Mesendoderm (in vitro differentiated cells): ENCODE data around the gene OR10A6.
A peak's percentile ranks its signal among the peaks of the same experiment; 100 is the strongest.

Experiments
- DNase-seq: peaks from one replicate; pipeline ENCODE4 v3.0.0; 2013
- H2AK5ac ChIP-seq: 2 replicates; pipeline ENCODE4 v1.6.1; 2013; ENCODE audit warnings: low read length, inconsistent platforms
- H2BK120ac ChIP-seq: 2 replicates; pipeline ENCODE4 v1.6.1; 2013; ENCODE audit warnings: low read depth, mild to moderate bottlenecking, low read length, moderate library complexity, mixed read lengths
- H2BK15ac ChIP-seq: replicated peaks from 2 replicates; pipeline ENCODE4 v1.6.1; 2013; ENCODE audit warnings: low read depth, mild to moderate bottlenecking, moderate library complexity
- H2BK5ac ChIP-seq: 2 replicates; pipeline ENCODE4 v1.6.1; 2013; ENCODE audit warnings: low read length, inconsistent platforms
- H3K18ac ChIP-seq: 2 replicates; pipeline ENCODE4 v1.6.1; 2013; ENCODE audit warnings: mild to moderate bottlenecking, low read length, mixed read lengths
- H3K23ac ChIP-seq: one replicate; pipeline ENCODE4 v1.6.1; 2013; ENCODE audit warnings: low read length
- H3K27ac ChIP-seq: 2 replicates; pipeline ENCODE4 v1.5.1; 2013; ENCODE audit warnings: low read depth, mild to moderate bottlenecking, inconsistent platforms, low read length, moderate library complexity
- H3K27me3 ChIP-seq: 2 replicates; pipeline ENCODE4 v1.6.1; 2013; ENCODE audit warnings: low read length, control low read depth, mild to moderate bottlenecking, inconsistent platforms; ENCODE audit not compliant: insufficient read depth, poor library complexity
- H3K36me3 ChIP-seq: 2 replicates; pipeline ENCODE4 v1.6.1; 2013; ENCODE audit warnings: low read length, inconsistent platforms; ENCODE audit not compliant: control insufficient read depth, insufficient read depth
- H3K4ac ChIP-seq: one replicate; pipeline ENCODE4 v1.6.1; 2013; ENCODE audit warnings: low read depth, mild to moderate bottlenecking, low read length, moderate library complexity
- H3K4me1 ChIP-seq: 2 replicates; pipeline ENCODE4 v1.6.1; 2013; ENCODE audit warnings: low read depth, low read length, inconsistent platforms; ENCODE audit not compliant: control insufficient read depth
- H3K4me2 ChIP-seq: 2 replicates; pipeline ENCODE4 v1.6.1; 2013; ENCODE audit warnings: low read length
- H3K4me3 ChIP-seq: 2 replicates; pipeline ENCODE4 v1.5.1; 2013; ENCODE audit warnings: mild to moderate bottlenecking, low read length
- H3K56ac ChIP-seq: one replicate; pipeline ENCODE4 v1.6.1; 2013; ENCODE audit warnings: low read length
- H3K79me1 ChIP-seq: 2 replicates; pipeline ENCODE4 v1.6.1; 2013; ENCODE audit warnings: low read length, inconsistent platforms
- H3K79me2 ChIP-seq: 2 replicates; pipeline ENCODE4 v1.6.1; 2013; ENCODE audit warnings: mild to moderate bottlenecking, low read length; ENCODE audit not compliant: control insufficient read depth, insufficient read depth
- H3K9ac ChIP-seq: 2 replicates; pipeline ENCODE4 v1.6.1; 2013; ENCODE audit warnings: low read length, inconsistent platforms
- H4K5ac ChIP-seq: one replicate; pipeline ENCODE4 v1.6.1; 2013; ENCODE audit warnings: low read length
- H4K8ac ChIP-seq: one replicate; pipeline ENCODE4 v1.6.1; 2013; ENCODE audit warnings: low read depth, mild to moderate bottlenecking, control low read depth, low read length, moderate library complexity
- WGBS: extraction: QIAGEN DNeasy Blood & Tissue Kit; methylation state at CpG from one replicate; pipeline ENCODE4 v1.1.7; 2013; ENCODE audit warnings: low lambda C conversion rate, missing lambda C conversion rate; ENCODE audit not compliant: insufficient coverage; ENCODE audit errors: extremely low coverage; 5-methylcytosine and 5-hydroxymethylcytosine counted together

Gene OR10A6

DNA sequence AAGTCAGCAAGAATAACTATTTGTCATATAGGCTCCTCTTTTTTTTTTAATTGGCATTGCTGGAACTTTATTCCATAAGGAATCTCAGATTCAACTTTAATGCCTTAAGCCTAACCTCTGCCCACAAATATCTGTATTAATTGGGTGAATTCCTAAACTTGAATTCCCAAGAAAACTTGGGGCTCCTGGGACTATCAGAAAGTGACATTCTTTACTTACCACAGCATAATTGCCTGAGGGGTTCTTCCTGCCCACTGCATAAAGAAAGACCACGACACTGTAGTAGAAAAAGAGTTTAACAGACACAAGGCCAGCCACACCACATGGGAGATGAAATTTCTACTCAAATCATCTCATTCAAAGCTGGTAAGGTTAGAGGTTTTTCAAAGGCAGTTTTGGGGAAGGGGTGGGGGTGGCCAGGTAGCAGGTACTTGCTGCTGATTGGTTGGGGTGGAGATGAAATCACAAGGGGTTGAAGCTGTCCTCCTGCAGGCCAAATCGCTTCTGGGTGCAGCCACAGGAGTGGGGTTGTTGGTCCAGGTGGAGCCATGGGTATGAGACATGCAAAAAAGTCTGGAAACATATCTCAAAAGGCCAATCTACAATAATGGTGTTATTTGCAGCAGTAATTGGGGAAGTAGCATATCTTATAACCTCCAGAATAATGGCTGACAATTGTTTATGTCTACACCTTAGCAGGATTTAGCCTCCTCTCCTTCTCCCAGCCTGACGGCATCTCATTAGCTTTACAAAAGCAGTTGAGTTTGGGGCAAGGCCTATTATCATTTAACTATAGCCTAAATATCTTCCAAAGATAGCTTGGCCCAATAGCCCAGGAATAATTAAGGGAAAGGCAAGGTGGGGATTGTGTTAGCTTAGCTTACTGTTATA lies 38.9 kb upstream of the OR10A6 start:
- peaks cover 1% of the 10 kb centered on the region for H3K4me1 ChIP-seq
- H3K9ac ChIP-seq = no peak overlapping the region
- no peak overlapping the region for H2BK5ac ChIP-seq
- no peak overlapping the region for H2AK5ac ChIP-seq
- WGBS = no CpG with 5 or more reads among the region's 3 CpGs
- no peaks in the 10 kb centered on the region for H3K36me3 ChIP-seq
- H2BK120ac ChIP-seq = no peak overlapping the region
- H3K27me3 ChIP-seq = no peaks in the 10 kb centered on the region
- H3K79me1 ChIP-seq = no peaks in the 10 kb centered on the region
- H4K5ac ChIP-seq = no peak overlapping the region
- H4K8ac ChIP-seq = no peak overlapping the region
- no peak overlapping the region for H3K4me2 ChIP-seq
- H3K23ac ChIP-seq = no peak overlapping the region
- H3K4ac ChIP-seq = no peak overlapping the region
- DNase-seq = peak; percentile 65
- H3K27ac ChIP-seq = no peak overlapping the region
- no peak overlapping the region for H3K4me3 ChIP-seq
- H3K56ac ChIP-seq = no peak overlapping the region
- no peak overlapping the region for H2BK15ac ChIP-seq
- peak overlapping the region; percentile 25 for H3K18ac ChIP-seq
- H3K79me2 ChIP-seq = no peaks in the 10 kb centered on the region

DNA sequence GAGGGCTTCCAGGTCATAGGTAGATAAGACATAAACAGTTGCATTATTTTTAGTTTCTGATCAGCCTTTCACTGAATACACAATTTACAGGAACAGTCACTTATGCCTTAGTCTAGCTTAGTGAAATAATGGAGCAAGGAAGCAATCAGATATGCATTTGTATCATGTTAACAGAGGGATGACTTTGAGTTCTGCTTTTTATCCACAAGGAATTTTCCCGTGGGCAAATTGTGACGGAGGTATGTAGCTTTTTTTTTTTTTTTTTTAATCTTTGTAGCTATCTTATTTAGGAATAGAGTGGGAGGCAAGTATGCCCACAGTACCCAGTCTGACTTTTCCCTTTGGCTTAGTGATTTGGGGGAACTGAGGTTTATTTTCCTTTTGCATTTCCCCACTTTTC lies 37.6 kb upstream of the OR10A6 start:
- H3K4me3 ChIP-seq = no peak overlapping the region
- H2BK120ac ChIP-seq = no peak overlapping the region
- no CpG with 5 or more reads among the region's 2 CpGs for WGBS
- no peak overlapping the region for H2BK15ac ChIP-seq
- no peaks in the 10 kb centered on the region for H3K79me2 ChIP-seq
- no peak overlapping the region for H3K9ac ChIP-seq
- no peak overlapping the region for H3K27ac ChIP-seq
- H3K4me2 ChIP-seq = no peak overlapping the region
- H2BK5ac ChIP-seq = no peak overlapping the region
- no peaks in the 10 kb centered on the region for H3K27me3 ChIP-seq
- H3K56ac ChIP-seq = no peak overlapping the region
- H4K8ac ChIP-seq = no peak overlapping the region
- H3K79me1 ChIP-seq = no peaks in the 10 kb centered on the region
- no peak overlapping the region for H2AK5ac ChIP-seq
- H3K36me3 ChIP-seq = no peaks in the 10 kb centered on the region
- H3K4me1 ChIP-seq = peaks cover 1% of the 10 kb centered on the region
- H3K23ac ChIP-seq = no peak overlapping the region
- no peak overlapping the region for H4K5ac ChIP-seq
- DNase-seq = peak; percentile 9
- no peak overlapping the region for H3K18ac ChIP-seq
- H3K4ac ChIP-seq = no peak overlapping the region

DNA sequence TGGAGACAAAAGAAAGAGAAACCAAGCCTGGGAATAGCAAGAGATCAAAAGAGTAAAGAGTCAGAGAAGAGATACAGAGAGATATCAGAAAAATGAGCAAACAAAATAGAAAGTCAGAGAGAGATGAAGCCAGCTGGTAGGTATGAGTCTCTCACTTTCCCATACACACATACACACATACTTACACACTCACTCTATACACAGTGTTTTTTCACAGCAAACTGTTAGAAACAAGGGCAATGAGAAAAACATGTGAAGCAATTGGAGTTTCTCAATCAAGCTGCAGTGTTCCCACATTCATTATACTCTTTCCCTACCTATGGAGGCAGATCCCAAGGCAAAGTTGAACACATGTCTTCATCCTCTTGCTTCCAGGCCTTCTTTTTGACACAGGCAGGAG lies 36.8 kb upstream of the OR10A6 start:
- no peaks in the 10 kb centered on the region for H3K36me3 ChIP-seq
- H4K8ac ChIP-seq = no peak overlapping the region
- peaks cover 1% of the 10 kb centered on the region for H3K4me1 ChIP-seq
- no peak overlapping the region for H3K23ac ChIP-seq
- no peaks in the 10 kb centered on the region for H3K79me2 ChIP-seq
- no peak overlapping the region for H3K56ac ChIP-seq
- H3K27ac ChIP-seq = no peak overlapping the region
- H3K27me3 ChIP-seq = no peaks in the 10 kb centered on the region
- no peak overlapping the region for H3K4me2 ChIP-seq
- H4K5ac ChIP-seq = no peak overlapping the region
- H3K4me3 ChIP-seq = no peak overlapping the region
- no peak overlapping the region for H3K18ac ChIP-seq
- H2BK120ac ChIP-seq = no peak overlapping the region
- no peak overlapping the region for H2BK15ac ChIP-seq
- no peak overlapping the region for H3K4ac ChIP-seq
- no peaks in the 10 kb centered on the region for H3K79me1 ChIP-seq
- H2BK5ac ChIP-seq = no peak overlapping the region
- DNase-seq = no peak
- H2AK5ac ChIP-seq = no peak overlapping the region
- no peak overlapping the region for H3K9ac ChIP-seq

DNA sequence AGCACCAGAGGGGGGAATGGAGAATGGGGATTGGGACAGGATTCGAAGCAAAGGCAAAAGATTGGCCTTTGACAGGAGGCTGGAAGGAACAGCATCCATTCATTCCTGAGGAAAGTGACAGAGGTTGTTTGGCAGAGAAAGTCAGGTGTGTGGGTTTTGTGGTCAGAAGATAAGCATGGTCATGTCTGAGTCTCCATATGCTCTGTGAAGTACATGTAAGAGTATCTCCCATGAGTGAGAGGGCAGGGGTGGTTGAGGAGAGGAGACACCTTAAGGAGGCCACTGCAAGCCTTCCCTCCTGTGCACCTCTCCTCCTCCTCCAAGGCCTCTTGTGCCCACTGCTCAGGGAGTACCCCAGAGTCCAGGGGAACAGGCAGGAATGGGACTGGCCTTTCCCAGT lies 36.0 kb upstream of the OR10A6 start:
- Histone ChIP-seq H3K4me3 (no peak overlapping the region), H3K4me1 (peaks cover 1% of the 10 kb centered on the region), H2AK5ac (no peak overlapping the region), H3K27me3 (no peaks in the 10 kb centered on the region), H3K79me2 (no peaks in the 10 kb centered on the region), H4K8ac (no peak overlapping the region), H3K23ac (no peak overlapping the region), H2BK120ac (no peak overlapping the region), H2BK5ac (no peak overlapping the region), H3K4me2 (no peak overlapping the region), H4K5ac (no peak overlapping the region), H3K79me1 (no peaks in the 10 kb centered on the region), H3K4ac (no peak overlapping the region), H2BK15ac (no peak overlapping the region), H3K36me3 (no peaks in the 10 kb centered on the region), H3K18ac (no peak overlapping the region), H3K9ac (no peak overlapping the region), H3K27ac (no peak overlapping the region), H3K56ac (no peak overlapping the region)
- DNase-seq = no peak
- WGBS = no CpG with 5 or more reads among the region's 1 CpG

DNA sequence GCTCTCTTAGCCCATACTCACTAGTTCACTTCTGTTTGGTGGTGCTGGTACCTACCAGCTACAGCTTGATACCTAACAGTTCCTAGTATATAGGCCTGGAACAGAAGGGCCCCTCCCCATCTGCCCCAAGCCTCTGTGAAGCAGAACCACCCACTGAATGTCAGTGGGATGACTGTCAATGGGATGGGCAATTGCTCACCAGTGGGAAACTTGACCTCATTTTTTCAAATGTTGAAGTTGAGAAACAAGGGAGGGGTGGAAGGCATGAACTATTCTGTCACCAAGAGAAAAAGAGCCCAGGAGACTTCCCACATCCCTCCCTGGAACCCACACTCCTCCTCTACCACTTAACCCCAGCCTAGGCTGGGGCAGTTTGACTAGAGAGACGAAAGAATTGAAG lies 34.3 kb upstream of the OR10A6 start, which contains the start of gene NLRP10:
Gene NLRP10 (minus strand): TSS at position 62 of the 400 bp plus-strand sequence. CDS start 1,952 bp downstream, outside the sequence.
- no peak for DNase-seq
- Histone ChIP-seq H3K56ac (no peak within 1 kb of the TSS), H3K36me3 (no peaks in the 10 kb centered on the region), H3K79me1 (no peaks in the 10 kb centered on the region), H3K23ac (no peak within 1 kb of the TSS), H4K8ac (no peak within 1 kb of the TSS), H2BK15ac (no peak within 1 kb of the TSS), H3K27ac (no peak within 1 kb of the TSS), H3K18ac (no peak within 1 kb of the TSS), H2BK120ac (no peak within 1 kb of the TSS), H4K5ac (no peak within 1 kb of the TSS), H2BK5ac (no peak within 1 kb of the TSS), H3K4me2 (no peak within 1 kb of the TSS), H3K4ac (no peak within 1 kb of the TSS), H3K4me3 (no peak within 1 kb of the TSS), H2AK5ac (no peak within 1 kb of the TSS), H3K9ac (no peak within 1 kb of the TSS), H3K4me1 (peaks cover 1% of the 10 kb centered on the region), H3K79me2 (no peaks in the 10 kb centered on the region), H3K27me3 (no peaks in the 10 kb centered on the region)
- no CpG with 5 or more reads among the region's 1 CpG for WGBS

DNA sequence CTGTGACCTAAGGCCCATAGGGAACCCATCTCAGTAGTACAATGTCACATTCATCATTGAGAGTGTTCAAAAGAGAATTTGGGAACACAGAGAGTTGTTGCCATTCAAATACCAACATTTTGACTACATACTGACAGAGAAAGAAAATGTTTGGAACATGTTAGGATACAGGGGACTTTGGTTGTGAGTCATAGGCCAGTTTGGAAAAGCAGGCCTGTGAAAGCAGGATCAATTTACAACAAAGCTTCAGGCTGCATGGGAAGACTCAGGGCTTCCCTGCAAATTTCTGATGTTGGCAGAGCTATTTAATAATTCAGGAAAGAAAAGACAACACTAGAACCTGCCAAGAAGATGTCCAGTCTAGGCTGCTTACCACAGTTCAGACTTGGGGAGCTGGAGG lies 33.8 kb upstream of the OR10A6 start:
- Histone ChIP-seq H3K27ac (no peak overlapping the region), H4K5ac (no peak overlapping the region), H3K9ac (no peak overlapping the region), H3K4me1 (no peaks in the 10 kb centered on the region), H2BK15ac (no peak overlapping the region), H3K27me3 (no peaks in the 10 kb centered on the region), H3K79me1 (no peaks in the 10 kb centered on the region), H2AK5ac (no peak overlapping the region), H3K4ac (no peak overlapping the region), H3K79me2 (no peaks in the 10 kb centered on the region), H2BK5ac (no peak overlapping the region), H4K8ac (no peak overlapping the region), H2BK120ac (no peak overlapping the region), H3K56ac (no peak overlapping the region), H3K4me3 (no peak overlapping the region), H3K23ac (no peak overlapping the region), H3K18ac (no peak overlapping the region), H3K4me2 (no peak overlapping the region), H3K36me3 (no peaks in the 10 kb centered on the region)
- no peak for DNase-seq
